ENCODE results near the gene TBX4. TPM values are rescaled to one million over a fixed set of nuclear protein-coding genes. Genes with fewer than 3 reads are reported as not detected.

TBX4 gene
- total and polyA plus RNA-seq, 9 of the 15 experiments (the other 6 are each of a cell fraction or from before 2014, with no cell fraction given): not detected

DNA sequence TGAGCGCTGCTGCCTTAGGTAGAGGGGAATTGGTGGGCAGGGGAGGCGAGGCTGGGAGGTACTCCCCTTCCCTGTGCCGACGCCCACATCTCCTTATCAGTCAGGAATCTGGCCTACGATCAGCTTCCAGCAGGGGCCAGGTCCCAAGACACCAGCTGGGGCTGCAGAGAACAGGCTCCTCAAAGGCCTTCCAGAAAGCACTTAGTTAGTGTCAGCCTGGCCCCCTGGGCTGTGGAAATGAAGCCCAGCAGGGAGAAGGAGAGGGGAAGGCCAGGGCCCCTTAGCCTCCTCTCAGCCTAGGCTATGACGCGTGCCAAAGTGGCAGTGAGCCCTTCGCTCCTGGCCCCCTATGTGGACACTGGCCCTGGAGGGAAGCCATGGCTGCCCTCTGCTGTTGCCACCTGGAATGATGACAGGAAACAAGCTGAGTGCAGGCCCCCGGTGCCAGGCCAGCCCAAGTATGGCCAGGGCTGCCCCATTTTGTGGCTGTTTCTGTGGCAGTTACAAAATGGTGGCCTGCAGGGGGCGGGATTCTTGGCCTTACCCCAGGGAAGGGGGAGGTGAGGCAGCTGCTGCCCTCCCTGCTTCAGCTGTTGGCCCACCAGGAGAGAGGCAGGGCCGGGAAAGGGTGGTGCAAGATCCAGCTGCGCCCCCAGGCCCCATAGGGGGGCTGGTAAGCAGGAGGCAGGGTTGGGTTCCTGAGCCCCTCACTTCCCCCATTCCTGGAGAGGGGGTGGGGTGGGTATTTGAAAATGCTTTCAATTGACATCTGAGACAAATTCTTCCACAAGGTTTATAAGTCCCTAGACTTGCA lies 11.3 kb downstream of the TBX4 start:
- Histone ChIP-seq H3K27me3 (ENCODE audit: control insufficient read depth in 2 of 2, insufficient read depth in 2 of 2, low read length in 2 of 2) (peaks cover 11 to 34% of the 10 kb centered on the region in 2 experiments; a peak in 4 of 5 replicates), H3K27ac (ENCODE audit: extremely low read depth, low read depth, low read length) (no peak overlapping the region), H2AFZ (ENCODE audit: low read depth, low read length) (0 out of 2 replicates have a peak overlapping the region, but pooled peaks have one; percentile 16), H4K20me1 (replicated peaks; ENCODE audit: control insufficient read depth, insufficient read depth, low read length) (0 out of 2 replicates have a peak, but pooled peaks cover 8% of the 10 kb centered on the region), H3K9me3 (replicated peaks; ENCODE audit: control insufficient read depth, insufficient read depth, low read depth, low read length) (no peaks in the 10 kb centered on the region), H3K4me3 (no peak overlapping the region), H3K4me1 (replicated peaks in 1 of 2; ENCODE audit: control insufficient read depth in 2 of 2, insufficient read depth in 2 of 2, low read length in 2 of 2) (peaks cover 2 to 22% of the 10 kb centered on the region in 2 experiments; a peak in 3 of 5 replicates), H3K36me3 (ENCODE audit: control insufficient read depth, insufficient read depth, low read length) (no peaks in the 10 kb centered on the region), H3K4me2 (ENCODE audit: insufficient read depth, low read length) (no peak overlapping the region), H3K79me2 (ENCODE audit: control insufficient read depth, insufficient read depth, low read length) (no peaks in the 10 kb centered on the region), H3K9ac (ENCODE audit: insufficient read depth in 1 of 2, low read depth in 2 of 2, low read length in 2 of 2) (no peak overlapping the region; a peak in 1 of 4 replicates), H3K9me1 (ENCODE audit: control insufficient read depth, insufficient read depth, low read length) (peaks cover 4% of the 10 kb centered on the region)
- BruUV-seq (replicated peaks): no TSS peak
- DNase-seq (ENCODE audit: extremely low read depth in 1 of 4, low spot score in 3 of 4): peak; percentile 20 to 48 (median 36)
- ChIA-PET POLR2A (no interaction called here), CTCF (ENCODE audit: low intra/inter-chr PET ratio) (no interaction called here)
- ATAC-seq: peak; percentile 41; the same call in 2 of the 3 replicates
- in situ Hi-C loops (cut with MboI): no loop called here
- intact Hi-C loops (cut with micrococcal nuclease): no loop called here
- no peak for FAIRE-seq
- 45% methylated on average over 9 of the region's 12 CpGs for WGBS (ENCODE audit: insufficient coverage, low coverage, missing lambda C conversion rate)
- TF ChIP-seq ETV1 (tag; conservative IDR thresholded peaks at IDR 0.05; ENCODE audit: low read depth) (no peak), TOE1 (IDR thresholded peaks at IDR 0.05; ENCODE audit: borderline replicate concordance) (no peak), TOE1 (CRISPR knock-in tag; IDR thresholded peaks at IDR 0.05; ENCODE audit: borderline replicate concordance, low read depth) (no peak), MYBL2 (IDR thresholded peaks at IDR 0.05; ENCODE audit: low read depth) (no peak), MYBL2 (CRISPR knock-in tag; IDR thresholded peaks at IDR 0.05; ENCODE audit: borderline replicate concordance) (no peak), RAD21 (CRISPR knock-in tag; conservative IDR thresholded peaks at IDR 0.05 in 1 of 2, IDR thresholded peaks at IDR 0.05 in 1 of 2) (no peak), NCOR1 (IDR thresholded peaks at IDR 0.05) (no peak), RBM39 (optimal IDR thresholded peaks at IDR 0.05; ENCODE audit: low read depth, low read length) (no peak), KAT8 (IDR thresholded peaks at IDR 0.05; ENCODE audit: low read depth) (peak; percentile 74; the same call in 1 of the 2 replicates), NONO (IDR thresholded peaks at IDR 0.05; ENCODE audit: low read depth in 2 of 2, low read length in 1 of 2) (no peak), YY1 (IDR thresholded peaks at IDR 0.05; ENCODE audit: borderline replicate concordance in 1 of 3, control insufficient read depth in 1 of 3, extremely low read depth in 1 of 3, insufficient read depth in 3 of 3, insufficient read length in 1 of 3, insufficient replicate concordance in 2 of 3, low read depth in 1 of 3, low read length in 2 of 3) (peak; percentile 65 to 95 (median 80)), RBM14 (IDR thresholded peaks at IDR 0.05; ENCODE audit: borderline replicate concordance, insufficient read depth, low read depth, low read length) (no peak)
- TF ChIP-seq, protein P1, sequence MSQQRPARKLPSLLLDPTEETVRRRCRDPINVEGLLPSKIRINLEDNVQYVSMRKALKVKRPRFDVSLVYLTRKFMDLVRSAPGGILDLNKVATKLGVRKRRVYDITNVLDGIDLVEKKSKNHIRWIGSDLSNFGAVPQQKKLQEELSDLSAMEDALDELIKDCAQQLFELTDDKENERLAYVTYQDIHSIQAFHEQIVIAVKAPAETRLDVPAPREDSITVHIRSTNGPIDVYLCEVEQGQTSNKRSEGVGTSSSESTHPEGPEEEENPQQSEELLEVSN (IDR thresholded peaks at IDR 0.05; ENCODE audit: borderline replicate concordance in 1 of 2, extremely low read depth in 1 of 2, insufficient read depth in 1 of 2, insufficient read length in 1 of 2, low read depth in 1 of 2, low read length in 1 of 2, poor library complexity in 1 of 2, severe bottlenecking in 1 of 2): no peak
- TF ChIP-seq, protein P2, sequence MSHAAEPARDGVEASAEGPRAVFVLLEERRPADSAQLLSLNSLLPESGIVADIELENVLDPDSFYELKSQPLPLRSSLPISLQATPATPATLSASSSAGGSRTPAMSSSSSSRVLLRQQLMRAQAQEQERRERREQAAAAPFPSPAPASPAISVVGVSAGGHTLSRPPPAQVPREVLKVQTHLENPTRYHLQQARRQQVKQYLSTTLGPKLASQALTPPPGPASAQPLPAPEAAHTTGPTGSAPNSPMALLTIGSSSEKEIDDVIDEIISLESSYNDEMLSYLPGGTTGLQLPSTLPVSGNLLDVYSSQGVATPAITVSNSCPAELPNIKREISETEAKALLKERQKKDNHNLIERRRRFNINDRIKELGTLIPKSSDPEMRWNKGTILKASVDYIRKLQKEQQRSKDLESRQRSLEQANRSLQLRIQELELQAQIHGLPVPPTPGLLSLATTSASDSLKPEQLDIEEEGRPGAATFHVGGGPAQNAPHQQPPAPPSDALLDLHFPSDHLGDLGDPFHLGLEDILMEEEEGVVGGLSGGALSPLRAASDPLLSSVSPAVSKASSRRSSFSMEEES (CRISPR knock-in tag; IDR thresholded peaks at IDR 0.05): no peak
- TF ChIP-seq, protein P3, sequence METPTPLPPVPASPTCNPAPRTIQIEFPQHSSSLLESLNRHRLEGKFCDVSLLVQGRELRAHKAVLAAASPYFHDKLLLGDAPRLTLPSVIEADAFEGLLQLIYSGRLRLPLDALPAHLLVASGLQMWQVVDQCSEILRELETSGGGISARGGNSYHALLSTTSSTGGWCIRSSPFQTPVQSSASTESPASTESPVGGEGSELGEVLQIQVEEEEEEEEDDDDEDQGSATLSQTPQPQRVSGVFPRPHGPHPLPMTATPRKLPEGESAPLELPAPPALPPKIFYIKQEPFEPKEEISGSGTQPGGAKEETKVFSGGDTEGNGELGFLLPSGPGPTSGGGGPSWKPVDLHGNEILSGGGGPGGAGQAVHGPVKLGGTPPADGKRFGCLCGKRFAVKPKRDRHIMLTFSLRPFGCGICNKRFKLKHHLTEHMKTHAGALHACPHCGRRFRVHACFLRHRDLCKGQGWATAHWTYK (CRISPR knock-in tag; IDR thresholded peaks at IDR 0.05): peak; percentile 72; the same call in 1 of the 2 replicates

Measured in K562 (cell line).